Measurements from ENCODE around the gene LMF2. TPM values are rescaled to one million over a fixed set of nuclear protein-coding genes. Genes with fewer than 3 reads are reported as not detected.

LMF2 gene
- polyA plus RNA-seq, 1 of the 3 experiments (the other 2 are of a cell fraction) = 34.3 TPM

DNA sequence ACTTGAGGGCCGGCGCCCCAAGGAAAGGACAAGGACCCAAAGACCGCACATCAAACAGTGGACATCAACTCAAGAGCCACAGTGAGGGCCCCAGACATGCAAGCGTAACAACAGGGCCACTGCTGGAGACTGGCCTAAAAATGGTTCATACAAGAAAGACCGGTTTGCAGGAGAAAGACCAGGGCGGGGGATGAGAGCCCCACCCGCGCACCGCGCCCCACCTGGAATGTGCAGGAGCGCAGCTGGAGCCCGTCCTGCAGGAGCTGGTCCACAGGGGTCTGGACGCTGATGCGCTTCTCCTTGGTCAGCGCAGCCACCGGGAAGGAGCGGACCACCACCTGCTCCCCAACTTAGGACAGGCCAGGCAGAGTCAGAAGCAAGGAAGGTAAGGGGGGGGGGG lies 46.6 kb downstream of the LMF2 start:
- Histone ChIP-seq H3K4me1 (ENCODE audit: control insufficient read depth in 1 of 2, insufficient read depth in 2 of 2, low read depth in 1 of 2, low read length in 1 of 2) (no peaks in the 10 kb centered on the region), H3K79me2 (ENCODE audit: insufficient read depth) (no peaks in the 10 kb centered on the region), H3K36me3 (replicated peaks in 1 of 2; ENCODE audit: control insufficient read depth in 1 of 2, insufficient read depth in 2 of 2, low read length in 1 of 2) (peaks cover 0 to 82% of the 10 kb centered on the region in 2 experiments), H3K27me3 (ENCODE audit: insufficient read depth) (no peaks in the 10 kb centered on the region), H3K4me3 (ENCODE audit: low read depth in 2 of 2, low read length in 1 of 2) (no peak overlapping the region), H3K9me3 (no peaks in the 10 kb centered on the region), H3K4me2 (no peak overlapping the region), H2AFZ (ENCODE audit: low read depth) (no peak overlapping the region), H3F3A (replicated peaks; ENCODE audit: insufficient read depth) (no peaks in the 10 kb centered on the region), H3K27ac (ENCODE audit: low read depth in 2 of 2, low read length in 1 of 2) (no peak overlapping the region), H3K9me2 (no peaks in the 10 kb centered on the region), H4K20me1 (ENCODE audit: insufficient read depth) (no peaks in the 10 kb centered on the region), H3K9ac (no peak overlapping the region)
- no peak for DNase-seq
- TF ChIP-seq FOXJ3 (CRISPR knock-in tag; IDR thresholded peaks at IDR 0.05) (no peak), YY1 (IDR thresholded peaks at IDR 0.05; ENCODE audit: low read depth) (no peak), POLR2AphosphoS5 (IDR thresholded peaks at IDR 0.05; ENCODE audit: low read depth, low read length) (no peak), FOSL2 (IDR thresholded peaks at IDR 0.05; ENCODE audit: borderline replicate concordance, low read depth) (no peak), JUND (IDR thresholded peaks at IDR 0.05) (no peak)
- TF ChIP-seq, protein P1, sequence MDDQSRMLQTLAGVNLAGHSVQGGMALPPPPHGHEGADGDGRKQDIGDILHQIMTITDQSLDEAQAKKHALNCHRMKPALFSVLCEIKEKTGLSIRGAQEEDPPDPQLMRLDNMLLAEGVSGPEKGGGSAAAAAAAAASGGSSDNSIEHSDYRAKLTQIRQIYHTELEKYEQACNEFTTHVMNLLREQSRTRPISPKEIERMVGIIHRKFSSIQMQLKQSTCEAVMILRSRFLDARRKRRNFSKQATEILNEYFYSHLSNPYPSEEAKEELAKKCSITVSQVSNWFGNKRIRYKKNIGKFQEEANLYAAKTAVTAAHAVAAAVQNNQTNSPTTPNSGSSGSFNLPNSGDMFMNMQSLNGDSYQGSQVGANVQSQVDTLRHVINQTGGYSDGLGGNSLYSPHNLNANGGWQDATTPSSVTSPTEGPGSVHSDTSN (IDR thresholded peaks at IDR 0.05) = no peak
- TF ChIP-seq, protein P2, sequence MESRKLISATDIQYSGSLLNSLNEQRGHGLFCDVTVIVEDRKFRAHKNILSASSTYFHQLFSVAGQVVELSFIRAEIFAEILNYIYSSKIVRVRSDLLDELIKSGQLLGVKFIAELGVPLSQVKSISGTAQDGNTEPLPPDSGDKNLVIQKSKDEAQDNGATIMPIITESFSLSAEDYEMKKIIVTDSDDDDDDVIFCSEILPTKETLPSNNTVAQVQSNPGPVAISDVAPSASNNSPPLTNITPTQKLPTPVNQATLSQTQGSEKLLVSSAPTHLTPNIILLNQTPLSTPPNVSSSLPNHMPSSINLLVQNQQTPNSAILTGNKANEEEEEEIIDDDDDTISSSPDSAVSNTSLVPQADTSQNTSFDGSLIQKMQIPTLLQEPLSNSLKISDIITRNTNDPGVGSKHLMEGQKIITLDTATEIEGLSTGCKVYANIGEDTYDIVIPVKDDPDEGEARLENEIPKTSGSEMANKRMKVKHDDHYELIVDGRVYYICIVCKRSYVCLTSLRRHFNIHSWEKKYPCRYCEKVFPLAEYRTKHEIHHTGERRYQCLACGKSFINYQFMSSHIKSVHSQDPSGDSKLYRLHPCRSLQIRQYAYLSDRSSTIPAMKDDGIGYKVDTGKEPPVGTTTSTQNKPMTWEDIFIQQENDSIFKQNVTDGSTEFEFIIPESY (IDR thresholded peaks at IDR 0.05; ENCODE audit: borderline replicate concordance, low read depth) = no peak
- ChIA-PET CTCF (interaction anchor here (1.1 kb wide), 1 partner anchor 69 kb away, joined by 3 read pairs; no protein-coding TSS in a partner anchor), POLR2A (no interaction called here)
- 95% methylated on average over 7 of the region's 17 CpGs for WGBS (ENCODE audit: low lambda C conversion rate)

DNA sequence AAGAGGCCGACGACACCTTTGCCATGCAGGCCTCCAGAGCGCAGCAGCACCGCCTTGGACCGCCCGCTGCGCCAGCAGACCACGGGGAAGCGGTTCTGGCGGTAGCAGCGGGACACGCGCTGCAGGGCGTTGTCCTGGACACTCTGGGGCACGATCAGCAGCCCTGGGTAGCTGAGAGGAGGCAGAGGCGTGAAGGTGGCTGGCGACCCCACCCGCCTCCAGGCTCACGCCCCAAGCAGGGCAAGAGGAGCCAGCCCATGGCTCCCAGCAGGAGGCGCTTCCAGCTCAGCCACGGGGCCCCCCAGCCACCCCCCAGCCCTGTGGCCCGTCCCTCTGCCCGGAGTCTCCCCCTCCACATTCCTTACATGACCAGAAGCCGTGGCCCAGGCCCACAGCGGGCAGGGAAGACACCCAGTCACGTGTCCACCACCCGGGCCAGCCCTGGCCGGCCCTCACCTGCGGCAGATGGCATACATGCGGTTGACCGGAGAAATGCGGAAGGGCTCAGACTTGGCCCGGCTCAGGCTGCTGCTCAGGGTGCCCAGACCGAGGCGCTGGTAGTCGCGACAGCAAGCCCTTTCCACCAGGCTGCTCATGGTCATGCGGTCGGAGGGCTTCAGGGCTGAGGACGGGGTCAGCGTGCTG lies 47.9 kb downstream of the LMF2 start:
- no peaks in the 10 kb centered on the region for H4K20me1 ChIP-seq (ENCODE audit: insufficient read depth)
- H3K4me3 ChIP-seq (ENCODE audit: low read depth in 2 of 2, low read length in 1 of 2) = no peak overlapping the region
- H3K27me3 ChIP-seq (ENCODE audit: insufficient read depth) = no peaks in the 10 kb centered on the region
- H3K9me3 ChIP-seq = no peaks in the 10 kb centered on the region
- H3K36me3 ChIP-seq (replicated peaks in 1 of 2; ENCODE audit: control insufficient read depth in 1 of 2, insufficient read depth in 2 of 2, low read length in 1 of 2) = peaks cover 0 to 72% of the 10 kb centered on the region in 2 experiments
- no peaks in the 10 kb centered on the region for H3K9me2 ChIP-seq
- H3K4me1 ChIP-seq (ENCODE audit: control insufficient read depth in 1 of 2, insufficient read depth in 2 of 2, low read depth in 1 of 2, low read length in 1 of 2) = no peaks in the 10 kb centered on the region
- H3F3A ChIP-seq (replicated peaks; ENCODE audit: insufficient read depth) = no peaks in the 10 kb centered on the region
- no peak for DNase-seq
- CTCF ChIA-PET = interaction anchor here (1.0 kb wide), 1 partner anchor 39 kb away, joined by 3 read pairs; no protein-coding TSS in a partner anchor
- TF ChIP-seq, protein P2 (IDR thresholded peaks at IDR 0.05; ENCODE audit: borderline replicate concordance, low read depth) = no peak
- TF ChIP-seq SMC3 (IDR thresholded peaks at IDR 0.05; ENCODE audit: low read depth, low read length) = no peak
- TF ChIP-seq, protein P3, sequence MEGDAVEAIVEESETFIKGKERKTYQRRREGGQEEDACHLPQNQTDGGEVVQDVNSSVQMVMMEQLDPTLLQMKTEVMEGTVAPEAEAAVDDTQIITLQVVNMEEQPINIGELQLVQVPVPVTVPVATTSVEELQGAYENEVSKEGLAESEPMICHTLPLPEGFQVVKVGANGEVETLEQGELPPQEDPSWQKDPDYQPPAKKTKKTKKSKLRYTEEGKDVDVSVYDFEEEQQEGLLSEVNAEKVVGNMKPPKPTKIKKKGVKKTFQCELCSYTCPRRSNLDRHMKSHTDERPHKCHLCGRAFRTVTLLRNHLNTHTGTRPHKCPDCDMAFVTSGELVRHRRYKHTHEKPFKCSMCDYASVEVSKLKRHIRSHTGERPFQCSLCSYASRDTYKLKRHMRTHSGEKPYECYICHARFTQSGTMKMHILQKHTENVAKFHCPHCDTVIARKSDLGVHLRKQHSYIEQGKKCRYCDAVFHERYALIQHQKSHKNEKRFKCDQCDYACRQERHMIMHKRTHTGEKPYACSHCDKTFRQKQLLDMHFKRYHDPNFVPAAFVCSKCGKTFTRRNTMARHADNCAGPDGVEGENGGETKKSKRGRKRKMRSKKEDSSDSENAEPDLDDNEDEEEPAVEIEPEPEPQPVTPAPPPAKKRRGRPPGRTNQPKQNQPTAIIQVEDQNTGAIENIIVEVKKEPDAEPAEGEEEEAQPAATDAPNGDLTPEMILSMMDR (IDR thresholded peaks at IDR 0.05) = no peak
- no peak for TF ChIP-seq FOXJ3 (CRISPR knock-in tag; IDR thresholded peaks at IDR 0.05)
- no peak for TF ChIP-seq EZH2phosphoT487 (IDR thresholded peaks at IDR 0.05; ENCODE audit: borderline replicate concordance, low read depth)
- no peak for TF ChIP-seq TCF12 (IDR thresholded peaks at IDR 0.05)
- TF ChIP-seq SIN3A (IDR thresholded peaks at IDR 0.05; ENCODE audit: borderline replicate concordance, low read depth, low read length) = no peak
- TF ChIP-seq RFX5 (IDR thresholded peaks at IDR 0.05; ENCODE audit: low read length) = no peak
- TF ChIP-seq TEAD4 (IDR thresholded peaks at IDR 0.05; ENCODE audit: borderline replicate concordance, insufficient read depth) = no peak
- no peak for TF ChIP-seq TAF1 (IDR thresholded peaks at IDR 0.05; ENCODE audit: borderline replicate concordance, low read depth, low read length)
- TF ChIP-seq FOXM1 (IDR thresholded peaks at IDR 0.05; ENCODE audit: low read depth) = no peak
- TF ChIP-seq FOSL2 (IDR thresholded peaks at IDR 0.05; ENCODE audit: borderline replicate concordance, low read depth) = no peak
- TF ChIP-seq, protein P4, sequence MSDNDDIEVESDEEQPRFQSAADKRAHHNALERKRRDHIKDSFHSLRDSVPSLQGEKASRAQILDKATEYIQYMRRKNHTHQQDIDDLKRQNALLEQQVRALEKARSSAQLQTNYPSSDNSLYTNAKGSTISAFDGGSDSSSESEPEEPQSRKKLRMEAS (IDR thresholded peaks at IDR 0.05; ENCODE audit: low read depth) = no peak
- TF ChIP-seq JUND (IDR thresholded peaks at IDR 0.05) = no peak
- no peak for TF ChIP-seq NFIC (IDR thresholded peaks at IDR 0.05; ENCODE audit: borderline replicate concordance)
- TF ChIP-seq, protein P1 (IDR thresholded peaks at IDR 0.05) = no peak
- 98% methylated on average over 14 of the region's 41 CpGs for WGBS (ENCODE audit: low lambda C conversion rate)
- H3K79me2 ChIP-seq (ENCODE audit: insufficient read depth) = no peaks in the 10 kb centered on the region
- H3K27ac ChIP-seq (ENCODE audit: low read depth in 2 of 2, low read length in 1 of 2) = no peak overlapping the region
- POLR2A ChIA-PET = no interaction called here
- H3K9ac ChIP-seq = no peak overlapping the region
- H2AFZ ChIP-seq (ENCODE audit: low read depth) = no peak overlapping the region
- no peak overlapping the region for H3K4me2 ChIP-seq
